Smooth muscle cell (in vitro differentiated cells): ENCODE data around the gene CTDNEP1. TPM values are rescaled to one million over a fixed set of nuclear protein-coding genes. Genes with fewer than 3 reads are reported as not detected.

ENCODE experiments used
- DNase-seq: peaks from one replicate; lab custom pipeline; 2025; ENCODE audit not compliant: unreplicated experiment; lab: John Stamatoyannopoulos, UW
- H2AFZ ChIP-seq: fragments of 200-600 bp; sonication (generic); 2 replicates; pipeline ENCODE4 v1.6.0; 2016; ENCODE audit warnings: antibody characterized with exemption, low read depth, mild to moderate bottlenecking
- H3F3A ChIP-seq: fragments of 200-600 bp; sonication (generic); 2 replicates; pipeline ENCODE4 v1.6.0; 2017; ENCODE audit warnings: antibody characterized with exemption, low read depth
- H3K27ac ChIP-seq: fragments of 200-600 bp; sonication (generic); 2 replicates; pipeline ENCODE4 v1.5.1; 2016; ENCODE audit warnings: low read depth, mild to moderate bottlenecking
- H3K27me3 ChIP-seq: fragments of 200-600 bp; sonication (generic); 2 replicates; pipeline ENCODE4 v1.6.1; 2016; ENCODE audit warnings: low read depth, mild to moderate bottlenecking
- H3K36me3 ChIP-seq: fragments of 200-600 bp; sonication (generic); 2 replicates; pipeline ENCODE4 v1.5.1; 2016; ENCODE audit warnings: low read depth
- H3K4me1 ChIP-seq: fragments of 200-600 bp; sonication (generic); 2 replicates; pipeline ENCODE4 v1.5.1; 2016; ENCODE audit warnings: low read depth
- H3K4me2 ChIP-seq: fragments of 200-600 bp; sonication (generic); 2 replicates; pipeline ENCODE4 v1.6.0; 2016; ENCODE audit warnings: mild to moderate bottlenecking
- H3K4me3 ChIP-seq: fragments of 200-600 bp; sonication (generic); 2 replicates; pipeline ENCODE4 v1.5.1; 2016; ENCODE audit warnings: mild to moderate bottlenecking
- H3K79me2 ChIP-seq: fragments of 200-600 bp; sonication (generic); 2 replicates; pipeline ENCODE4 v1.6.0; 2016; ENCODE audit warnings: low read depth, mild to moderate bottlenecking
- H3K9ac ChIP-seq: fragments of 200-600 bp; sonication (generic); 2 replicates; pipeline ENCODE4 v1.6.0; 2016; ENCODE audit warnings: low read depth
- H3K9me3 ChIP-seq: fragments of 200-600 bp; sonication (generic); replicated peaks from 2 replicates; pipeline ENCODE4 v1.5.1; 2016; ENCODE audit warnings: low read depth
- H4K20me1 ChIP-seq: fragments of 200-600 bp; sonication (generic); 2 replicates; pipeline ENCODE4 v1.6.0; 2016; ENCODE audit warnings: low read depth
- CTCF ChIP-seq: fragments of 200-600 bp; sonication (generic); IDR thresholded peaks from 2 replicates; pipeline ENCODE4 v1.5.1; 2017; ENCODE audit warnings: borderline replicate concordance, mild to moderate bottlenecking, antibody characterized with exemption; ENCODE audit not compliant: insufficient read depth, poor library complexity, severe bottlenecking
- WGBS: methylation state at CpG from one replicate; pipeline ENCODE4 v1.1.7; 2016; ENCODE audit warnings: low lambda C conversion rate; 5-methylcytosine and 5-hydroxymethylcytosine counted together
- polyA plus RNA-seq: library from polyadenylated mRNA; unstranded; fragments of >200 nt; fragmentation: Nextera tagmentation; extraction: Ambion mirVana; gene quantifications from 2 replicates; pipeline ENCODE4 v1.2.1, GENCODE V29; 2016
- total RNA-seq: library from RNA; depleted of rRNA; stranded (reverse); fragments of >200 nt; gene quantifications from 2 replicates; pipeline ENCODE4 v1.2.3, GENCODE V29; 2014

Gene CTDNEP1
- total and polyA plus RNA-seq, 2 experiments from 2014 or later = 57.5 to 88.4 TPM

GRCh38 chr17:7256766-7257456 is 5.4 kb upstream of the CTDNEP1 start:
- H2AFZ ChIP-seq = no peak overlapping the region
- H3K4me2 ChIP-seq = no peak overlapping the region
- H3K4me1 ChIP-seq = peaks cover 8% of the 10 kb centered on the region
- WGBS = 96% methylated on average over 8 of the region's 8 CpGs
- no peak overlapping the region for H3K9ac ChIP-seq
- no peaks in the 10 kb centered on the region for H4K20me1 ChIP-seq
- peaks cover 7% of the 10 kb centered on the region for H3K79me2 ChIP-seq
- TF ChIP-seq CTCF = no peak
- peaks cover 5% of the 10 kb centered on the region for H3F3A ChIP-seq
- peaks cover 15% of the 10 kb centered on the region for H3K27me3 ChIP-seq
- H3K27ac ChIP-seq = no peak overlapping the region
- DNase-seq = no peak
- H3K9me3 ChIP-seq = no peaks in the 10 kb centered on the region
- no peak overlapping the region for H3K4me3 ChIP-seq
- H3K36me3 ChIP-seq = no peaks in the 10 kb centered on the region

- 98% methylated on average over 4 of the region's 4 CpGs for WGBS
- peaks cover 18% of the 10 kb centered on the region for H3K4me1 ChIP-seq
- H3K36me3 ChIP-seq = no peaks in the 10 kb centered on the region
- H2AFZ ChIP-seq = no peak overlapping the region
- no peak overlapping the region for H3K4me2 ChIP-seq
- peaks cover 26% of the 10 kb centered on the region for H3K79me2 ChIP-seq
- no peak overlapping the region for H3K9ac ChIP-seq
- no peaks in the 10 kb centered on the region for H3K27me3 ChIP-seq
- H4K20me1 ChIP-seq = peaks cover 4% of the 10 kb centered on the region
- no peak overlapping the region for H3K4me3 ChIP-seq
- TF ChIP-seq CTCF = no peak
- no peak overlapping the region for H3K27ac ChIP-seq
- H3K9me3 ChIP-seq = no peaks in the 10 kb centered on the region
- no peak for DNase-seq
- H3F3A ChIP-seq = peaks cover 3% of the 10 kb centered on the region
Observed at GRCh38 chr17:7254511-7254910, 3.0 kb upstream of the CTDNEP1 start.

- Histone ChIP-seq H2AFZ (no peak overlapping the region), H3K9ac (peak overlapping the region; percentile 97)
- no peak for TF ChIP-seq CTCF
Observed at GRCh38 chr17:7253082-7253481, 1.5 kb upstream of the CTDNEP1 start.

More at GRCh38 chr17:7253082-7253481, 1.5 kb upstream of the CTDNEP1 start:
- Histone ChIP-seq H3K4me1 (peaks cover 18% of the 10 kb centered on the region), H3K36me3 (no peaks in the 10 kb centered on the region), H4K20me1 (peaks cover 8% of the 10 kb centered on the region), H3K27ac (peak overlapping the region; percentile 99), H3K4me3 (peak overlapping the region; percentile 100), H3K9me3 (no peaks in the 10 kb centered on the region), H3K79me2 (peaks cover 40% of the 10 kb centered on the region), H3K27me3 (no peaks in the 10 kb centered on the region), H3F3A (no peaks in the 10 kb centered on the region), H3K4me2 (peak overlapping the region; percentile 91)
- DNase-seq = no peak
- WGBS = 87% methylated on average over 5 of the region's 5 CpGs
